H9 (cell line): ENCODE measurements around the gene LILRA5. TPM values are rescaled to one million over a fixed set of nuclear protein-coding genes. Genes with fewer than 3 reads are reported as not detected.

Experiments
- DNase-seq: peaks from one replicate; pipeline ENCODE4 v3.0.0-alpha.2; 2017
- H2AFZ ChIP-seq: one replicate; pipeline ENCODE4 v1.6.1; 2013; ENCODE audit warnings: mild to moderate bottlenecking, low read length, control low read depth, moderate library complexity
- H2AK5ac ChIP-seq: 2 replicates; pipeline ENCODE4 v1.6.1; 2013; ENCODE audit warnings: low read length, control low read depth, mixed read lengths; ENCODE audit not compliant: insufficient read length
- H2BK120ac ChIP-seq: one replicate; pipeline ENCODE4 v1.6.1; 2013; ENCODE audit warnings: low read depth, mild to moderate bottlenecking, low read length, control low read depth, inconsistent platforms; ENCODE audit not compliant: poor library complexity, severe bottlenecking
- H2BK12ac ChIP-seq: 2 replicates; pipeline ENCODE4 v1.6.1; 2013; ENCODE audit warnings: low read length, control low read depth, mixed read lengths, low read depth; ENCODE audit not compliant: insufficient read length
- H2BK15ac ChIP-seq: 2 replicates; pipeline ENCODE4 v1.6.1; 2013; ENCODE audit warnings: low read depth, low read length, control low read depth
- H2BK20ac ChIP-seq: one replicate; pipeline ENCODE4 v1.6.1; 2013; ENCODE audit warnings: low read depth, mild to moderate bottlenecking, low read length, control low read depth, inconsistent platforms; ENCODE audit not compliant: poor library complexity, severe bottlenecking
- H2BK5ac ChIP-seq: 2 replicates; pipeline ENCODE4 v1.6.1; 2013; ENCODE audit warnings: low read length, control low read depth, mixed read lengths; ENCODE audit not compliant: insufficient read length
- H3K14ac ChIP-seq: 2 replicates; pipeline ENCODE4 v1.6.1; 2013; ENCODE audit warnings: low read length, control low read depth; ENCODE audit not compliant: insufficient read depth
- H3K18ac ChIP-seq: 2 replicates; pipeline ENCODE4 v1.6.1; 2013; ENCODE audit warnings: low read depth, mild to moderate bottlenecking, mixed read lengths, low read length, control low read depth; ENCODE audit not compliant: insufficient read length
- H3K23ac ChIP-seq: 2 replicates; pipeline ENCODE4 v1.6.1; 2013; ENCODE audit warnings: low read length, control low read depth, mixed read lengths, low read depth; ENCODE audit not compliant: insufficient read length
- H3K23me2 ChIP-seq: 2 replicates; pipeline ENCODE4 v1.6.1; 2013; ENCODE audit warnings: low read depth, mild to moderate bottlenecking, mixed read lengths, low read length, control low read depth; ENCODE audit not compliant: insufficient read length, poor library complexity, severe bottlenecking
- H3K27ac ChIP-seq: 2 replicates; pipeline ENCODE4 v1.5.1; 2013; ENCODE audit warnings: low read length, control low read depth, mixed read lengths, low read depth; ENCODE audit not compliant: insufficient read length
- H3K27me3 ChIP-seq: 2 replicates; pipeline ENCODE4 v1.6.1; 2013; ENCODE audit warnings: low read length, control low read depth, inconsistent platforms; ENCODE audit not compliant: insufficient read depth
- H3K4ac ChIP-seq: 2 replicates; pipeline ENCODE4 v1.6.1; 2013; ENCODE audit warnings: low read depth, mild to moderate bottlenecking, control low read depth, inconsistent platforms, low read length, moderate library complexity
- H3K4me1 ChIP-seq: 2 replicates; pipeline ENCODE4 v1.6.1; 2013; ENCODE audit warnings: low read length, control low read depth, inconsistent platforms; ENCODE audit not compliant: insufficient read depth
- H3K4me2 ChIP-seq: 2 replicates; pipeline ENCODE4 v1.6.1; 2013; ENCODE audit warnings: low read length, control low read depth, mixed read lengths; ENCODE audit not compliant: insufficient read length, insufficient read depth
- H3K56ac ChIP-seq: 2 replicates; pipeline ENCODE4 v1.6.1; 2013; ENCODE audit warnings: low read depth, mild to moderate bottlenecking, mixed read lengths, low read length, control low read depth; ENCODE audit not compliant: insufficient read length
- H3K79me1 ChIP-seq: 2 replicates; pipeline ENCODE4 v1.6.1; 2013; ENCODE audit warnings: low read depth, mild to moderate bottlenecking, moderate library complexity, low read length, control low read depth, inconsistent platforms; ENCODE audit not compliant: insufficient read depth, poor library complexity, severe bottlenecking
- H3K79me2 ChIP-seq: 2 replicates; pipeline ENCODE4 v1.6.1; 2013; ENCODE audit warnings: low read length, control low read depth, inconsistent platforms; ENCODE audit not compliant: insufficient read depth
- H3K9ac ChIP-seq: 2 replicates; pipeline ENCODE4 v1.6.1; 2013; ENCODE audit warnings: low read length, control low read depth, mixed read lengths; ENCODE audit not compliant: insufficient read length; ENCODE audit errors: extremely low read depth
- H3K9me3 ChIP-seq: one replicate; pipeline ENCODE4 v1.6.1; 2013; ENCODE audit warnings: low read depth, low read length, inconsistent platforms; ENCODE audit not compliant: control insufficient read depth
- H3T11ph ChIP-seq: one replicate; pipeline ENCODE4 v1.6.1; 2013; ENCODE audit warnings: mild to moderate bottlenecking, low read length, control low read depth, inconsistent platforms
- H4K20me1 ChIP-seq: one replicate; pipeline ENCODE4 v1.6.1; 2013; ENCODE audit not compliant: control insufficient read depth, insufficient read length, insufficient read depth
- H4K5ac ChIP-seq: 2 replicates; pipeline ENCODE4 v1.6.1; 2013; ENCODE audit warnings: low read depth, mild to moderate bottlenecking, mixed read lengths, low read length, control low read depth; ENCODE audit not compliant: insufficient read length
- H4K8ac ChIP-seq: replicated peaks from 2 replicates; pipeline ENCODE4 v1.6.1; 2013; ENCODE audit warnings: low read length, control low read depth, mixed read lengths, low read depth; ENCODE audit not compliant: insufficient read length
- H4K91ac ChIP-seq: 2 replicates; pipeline ENCODE4 v1.6.1; 2013; ENCODE audit warnings: low read depth, mild to moderate bottlenecking, moderate library complexity, mixed read lengths, low read length, control low read depth; ENCODE audit not compliant: insufficient read length
- H3K27ac Mint-ChIP-seq, 3 experiments: 2 replicates in 2 of 3; 3 replicates in 1 of 3; pipeline ENCODE4 v1.8.0; 2020 to 2021; ENCODE audit warnings: mixed read lengths in 3 of 3, mild to moderate bottlenecking in 1 of 3, moderate library complexity in 1 of 3
- H3K27me3 Mint-ChIP-seq: 2 replicates; pipeline ENCODE4 v1.8.0; 2021; ENCODE audit warnings: low read depth, mild to moderate bottlenecking, moderate library complexity, mixed read lengths
- H3K36me3 Mint-ChIP-seq, 3 experiments: 2 replicates in 2 of 3; 3 replicates in 1 of 3; pipeline ENCODE4 v1.8.0; 2020 to 2021; ENCODE audit warnings: low read depth in 3 of 3, mixed read lengths in 3 of 3; ENCODE audit not compliant: insufficient read depth in 1 of 3
- H3K4me1 Mint-ChIP-seq, 2 experiments: 2 replicates each; pipeline ENCODE4 v1.8.0; 2020; ENCODE audit warnings: mixed read lengths in 2 of 2
- H3K4me3 Mint-ChIP-seq, 2 experiments: 2 replicates in 1 of 2; 3 replicates in 1 of 2; pipeline ENCODE4 v1.8.0; 2020 to 2021; ENCODE audit warnings: mild to moderate bottlenecking in 2 of 2, mixed read lengths in 2 of 2, moderate library complexity in 1 of 2
- H3K9me3 Mint-ChIP-seq, 2 experiments: 2 replicates in 1 of 2; 3 replicates in 1 of 2; pipeline ENCODE4 v1.8.0; 2020; ENCODE audit warnings: mild to moderate bottlenecking in 2 of 2, mixed read lengths in 2 of 2, moderate library complexity in 1 of 2
- CTCF ChIP-seq: fragments of 200-600 bp; sonication (generic); conservative IDR thresholded peaks from 3 replicates; pipeline ENCODE4 v1.8.0; 2021; ENCODE audit warnings: antibody characterized with exemption, mild to moderate bottlenecking
- WGBS: extraction: QIAGEN DNeasy Blood & Tissue Kit; methylation state at CpG from one replicate; pipeline ENCODE4 v1.1.7; 2013; ENCODE audit warnings: missing lambda C conversion rate, low lambda C conversion rate, mixed read lengths; ENCODE audit not compliant: insufficient read length; ENCODE audit errors: extremely low coverage; 5-methylcytosine and 5-hydroxymethylcytosine counted together
- total RNA-seq: library from RNA; stranded (reverse); gene quantifications from 2 replicates; pipeline ENCODE4 v1.2.1, GENCODE V29; 2021

The LILRA5 gene
- total RNA-seq, 1 experiment from 2014 or later, result not detected

- Histone ChIP-seq H3K9ac (no peak overlapping the region), H3K4me2 (no peak overlapping the region), H3K23me2 (no peaks in the 10 kb centered on the region), H3K14ac (no peak overlapping the region), H2BK120ac (no peak overlapping the region), H3K27ac (no peak overlapping the region), H2AK5ac (no peak overlapping the region), H4K20me1 (no peaks in the 10 kb centered on the region), H3K4me1 (no peaks in the 10 kb centered on the region), H3K23ac (no peak overlapping the region), H3T11ph (no peak overlapping the region), H3K56ac (no peak overlapping the region), H4K91ac (no peak overlapping the region), H2BK20ac (no peak overlapping the region), H3K18ac (no peak overlapping the region), H3K79me2 (no peaks in the 10 kb centered on the region), H2BK12ac (no peak overlapping the region), H3K9me3 (no peaks in the 10 kb centered on the region), H3K79me1 (no peaks in the 10 kb centered on the region), H3K27me3 (no peaks in the 10 kb centered on the region), H2AFZ (no peak overlapping the region), H4K5ac (no peak overlapping the region), H2BK15ac (no peak overlapping the region), H3K4ac (no peak overlapping the region), H2BK5ac (no peak overlapping the region), H4K8ac (no peak overlapping the region)
- TF ChIP-seq CTCF, result no peak
- no peak overlapping the region for H3K4me3 Mint-ChIP-seq
- no peaks in the 10 kb centered on the region for H3K36me3 Mint-ChIP-seq
- WGBS, result no CpG with 5 or more reads among the region's 5 CpGs
- H3K27ac Mint-ChIP-seq, result no peak overlapping the region
- H3K9me3 Mint-ChIP-seq, result peaks cover 4 to 71% of the 10 kb centered on the region in 2 experiments
- peaks cover 34% of the 10 kb centered on the region for H3K27me3 Mint-ChIP-seq
- DNase-seq, result no peak
- no peaks in the 10 kb centered on the region for H3K4me1 Mint-ChIP-seq
Measured at GRCh38 chr19:54311486-54311885, 1.5 kb downstream of the LILRA5 start.
